GM19468 (cell line): ENCODE measurements around the gene FAM83B.
"Not testable (repeated sequence)": the region's sequence is repeated elsewhere in the genome, so short reads cannot be mapped to it uniquely, and the experiment has no call there.

ENCODE experiments used
- ATAC-seq: cut with Tn5 transposase; IDR thresholded peaks from one replicate; pipeline ENCODE4 v1.9.1; 2021; ENCODE audit warnings: mild to moderate bottlenecking, moderate library complexity, moderate number of reproducible peaks; ENCODE audit not compliant: unreplicated experiment; ENCODE audit errors: extremely low read depth

Gene FAM83B, protein sequence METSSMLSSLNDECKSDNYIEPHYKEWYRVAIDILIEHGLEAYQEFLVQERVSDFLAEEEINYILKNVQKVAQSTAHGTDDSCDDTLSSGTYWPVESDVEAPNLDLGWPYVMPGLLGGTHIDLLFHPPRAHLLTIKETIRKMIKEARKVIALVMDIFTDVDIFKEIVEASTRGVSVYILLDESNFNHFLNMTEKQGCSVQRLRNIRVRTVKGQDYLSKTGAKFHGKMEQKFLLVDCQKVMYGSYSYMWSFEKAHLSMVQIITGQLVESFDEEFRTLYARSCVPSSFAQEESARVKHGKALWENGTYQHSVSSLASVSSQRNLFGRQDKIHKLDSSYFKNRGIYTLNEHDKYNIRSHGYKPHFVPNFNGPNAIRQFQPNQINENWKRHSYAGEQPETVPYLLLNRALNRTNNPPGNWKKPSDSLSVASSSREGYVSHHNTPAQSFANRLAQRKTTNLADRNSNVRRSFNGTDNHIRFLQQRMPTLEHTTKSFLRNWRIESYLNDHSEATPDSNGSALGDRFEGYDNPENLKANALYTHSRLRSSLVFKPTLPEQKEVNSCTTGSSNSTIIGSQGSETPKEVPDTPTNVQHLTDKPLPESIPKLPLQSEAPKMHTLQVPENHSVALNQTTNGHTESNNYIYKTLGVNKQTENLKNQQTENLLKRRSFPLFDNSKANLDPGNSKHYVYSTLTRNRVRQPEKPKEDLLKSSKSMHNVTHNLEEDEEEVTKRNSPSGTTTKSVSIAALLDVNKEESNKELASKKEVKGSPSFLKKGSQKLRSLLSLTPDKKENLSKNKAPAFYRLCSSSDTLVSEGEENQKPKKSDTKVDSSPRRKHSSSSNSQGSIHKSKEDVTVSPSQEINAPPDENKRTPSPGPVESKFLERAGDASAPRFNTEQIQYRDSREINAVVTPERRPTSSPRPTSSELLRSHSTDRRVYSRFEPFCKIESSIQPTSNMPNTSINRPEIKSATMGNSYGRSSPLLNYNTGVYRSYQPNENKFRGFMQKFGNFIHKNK

DNA sequence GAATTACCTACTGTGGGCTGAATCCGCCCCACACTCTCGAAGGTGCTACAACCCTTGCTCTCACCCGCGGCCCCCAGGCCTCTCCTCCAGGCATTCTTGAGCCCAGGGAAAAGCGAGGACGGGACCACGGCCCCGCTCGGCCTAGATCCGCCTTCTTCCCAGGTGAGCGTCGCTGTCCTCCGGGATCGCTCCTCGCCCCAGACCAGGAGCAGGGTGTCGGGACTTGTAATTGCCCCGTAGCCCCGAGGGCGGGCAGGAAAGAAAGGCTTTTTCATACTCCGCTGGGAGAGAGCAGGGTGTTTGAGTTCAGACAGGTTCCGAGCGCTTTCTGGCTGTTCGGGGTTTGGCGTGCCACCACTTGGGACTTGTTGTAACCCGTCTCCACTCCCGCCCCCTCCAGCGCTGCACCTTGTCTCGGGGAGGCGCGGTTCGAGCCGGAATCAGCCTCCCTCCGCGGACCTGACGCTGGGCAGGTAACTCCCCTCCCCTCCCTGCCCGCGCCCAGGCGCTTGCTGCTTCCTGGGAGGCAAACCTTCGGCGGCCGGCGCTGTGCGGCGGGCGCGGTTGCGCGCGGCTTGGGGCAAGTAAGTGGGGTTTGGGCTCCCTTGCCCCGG, at the start of gene FAM83B:
TSS of gene FAM83B (plus strand) at position 529 of the 614 bp plus-strand sequence. CDS start 23,476 bp downstream, outside the sequence.
- no peak for ATAC-seq

DNA sequence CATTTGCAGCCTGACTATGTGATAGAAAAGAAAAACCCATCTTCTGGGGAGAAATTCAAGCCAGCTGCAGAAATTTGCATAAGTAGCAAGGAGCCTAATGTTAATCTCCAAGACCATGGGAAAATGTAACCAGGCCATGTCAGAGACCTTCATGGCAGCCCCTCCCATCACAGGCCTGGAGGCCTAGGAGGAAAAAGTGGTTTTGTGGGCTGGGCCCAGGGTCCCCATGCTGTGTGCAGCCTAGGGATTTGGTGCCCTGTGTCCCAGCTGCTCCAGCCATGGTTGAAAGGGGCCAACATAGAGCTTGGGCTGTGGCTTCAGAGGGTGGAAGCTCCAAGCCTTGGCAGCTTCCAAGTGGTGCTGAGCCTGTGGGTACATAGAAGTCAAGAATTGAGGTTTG, 49.7 kb upstream of the FAM83B start:
- not testable (repeated sequence) for ATAC-seq

DNA sequence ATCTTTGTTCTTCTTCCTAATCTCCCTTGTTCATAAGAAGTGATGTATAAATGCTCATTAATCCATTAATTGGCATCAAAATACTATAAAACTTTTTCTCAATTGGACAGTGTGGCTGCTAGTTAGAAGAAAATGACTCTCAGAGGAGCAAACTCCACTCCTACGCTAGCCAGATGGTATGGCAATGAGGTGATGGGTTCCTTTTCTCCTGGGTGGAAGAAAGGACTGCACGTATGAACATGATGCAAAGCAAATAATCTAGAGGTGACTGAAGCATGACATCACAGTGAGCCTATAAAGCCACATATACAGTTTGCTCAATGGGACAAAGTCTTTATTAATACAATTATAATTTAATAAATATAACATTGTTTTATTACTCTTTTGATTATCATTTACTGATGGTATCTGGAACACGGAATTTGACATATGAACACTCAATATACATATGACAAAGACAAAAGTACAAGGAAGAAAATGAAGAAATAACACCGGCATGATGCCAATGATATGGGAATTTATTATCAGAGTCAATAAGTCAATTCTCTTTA, 46.4 kb upstream of the FAM83B start:
- ATAC-seq, result no peak

DNA sequence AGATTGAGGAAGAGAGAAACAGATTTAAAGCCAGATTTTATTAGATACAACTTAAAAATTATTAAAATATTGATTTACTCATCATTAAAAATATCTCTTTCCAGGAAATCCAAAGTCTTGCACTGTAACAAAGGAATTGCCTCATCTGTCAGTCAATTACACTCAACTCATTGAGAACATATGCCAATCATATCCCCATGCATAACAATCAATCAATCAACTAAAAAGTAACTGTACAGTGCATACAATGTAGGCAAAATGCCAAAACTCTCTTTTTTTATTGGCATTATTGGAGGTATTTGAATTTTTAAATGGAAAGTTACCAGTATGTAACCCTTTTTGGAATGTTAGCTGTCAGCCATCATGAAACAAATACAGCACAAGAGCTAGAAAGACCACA, 45.3 kb upstream of the FAM83B start:
- no peak for ATAC-seq

DNA sequence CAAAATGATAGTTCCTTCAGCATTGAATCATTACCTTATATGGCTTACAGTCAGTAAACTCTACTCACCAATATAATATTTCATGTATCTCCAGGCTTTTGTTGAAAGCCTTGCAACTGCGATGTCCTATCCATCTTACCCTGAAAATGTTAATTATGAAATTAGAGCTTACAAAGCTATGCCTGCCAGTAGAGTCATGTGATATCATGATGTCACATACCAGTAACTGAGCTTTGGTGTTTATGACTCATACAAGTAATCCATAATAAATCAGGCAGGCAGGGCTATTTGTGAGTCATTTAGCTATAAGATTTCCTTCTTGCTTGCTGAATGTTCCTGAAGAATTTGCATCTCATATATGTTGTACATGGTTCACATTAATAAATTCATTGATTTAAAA, 44.9 kb upstream of the FAM83B start:
- ATAC-seq, result no peak

DNA sequence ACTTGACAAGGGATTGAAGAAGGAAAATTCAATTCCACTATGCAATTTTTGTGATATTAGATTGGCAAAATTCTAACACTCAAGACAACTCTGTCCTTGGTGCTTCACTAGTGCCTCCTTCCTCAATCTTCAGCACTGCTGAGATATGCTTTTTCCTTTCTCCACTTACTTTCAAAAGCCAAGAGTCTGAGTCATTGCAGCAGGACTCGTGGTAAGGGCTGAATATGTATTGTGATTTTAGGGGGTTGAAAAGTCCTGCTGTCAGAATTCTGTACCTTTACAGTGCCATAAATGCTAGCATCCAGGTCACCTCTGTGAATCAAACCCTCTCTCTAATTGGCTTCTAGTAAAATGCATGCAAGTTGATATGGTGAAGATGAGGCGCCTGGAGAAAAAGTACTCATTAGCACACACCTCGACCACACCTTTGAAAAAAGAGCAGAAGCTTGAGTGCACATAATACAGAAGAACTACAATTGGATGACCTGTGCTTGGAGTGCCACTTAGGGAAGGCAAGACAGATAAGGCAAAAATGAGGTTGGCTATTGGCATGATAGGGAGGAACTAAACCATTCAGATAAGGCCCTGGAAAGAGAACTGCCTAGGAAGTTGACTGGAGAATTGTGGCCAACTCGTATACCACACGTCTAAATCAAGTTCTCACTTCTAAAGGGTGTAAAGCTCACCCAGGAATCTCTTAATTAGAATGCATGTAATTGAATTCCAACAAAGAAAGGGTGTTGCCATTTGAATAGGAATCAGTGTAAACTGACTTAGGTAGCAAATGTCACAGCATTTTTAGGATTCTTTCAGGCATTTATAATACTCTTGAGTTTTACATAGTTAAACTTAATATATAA, 43.6 kb upstream of the FAM83B start:
- ATAC-seq, result no peak

DNA sequence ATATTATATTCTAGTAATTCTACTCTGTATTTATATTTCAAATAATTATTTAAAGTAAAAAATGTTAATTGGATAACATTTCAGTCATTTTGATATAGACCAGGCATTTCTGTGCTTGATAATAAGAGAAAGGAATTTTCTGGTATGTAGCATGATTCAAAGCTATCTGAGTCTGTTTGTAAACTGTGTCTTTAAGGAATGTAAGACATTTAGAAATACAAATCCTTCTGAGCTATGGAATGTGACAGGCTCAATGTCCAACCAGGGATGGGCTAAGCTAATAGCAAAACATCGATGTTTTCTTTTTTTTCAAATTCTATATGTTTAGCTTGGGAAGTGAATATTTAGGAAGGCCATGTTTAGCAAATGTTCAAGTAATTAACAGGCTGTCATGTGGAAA, 41.5 kb upstream of the FAM83B start:
- ATAC-seq, result no peak

DNA sequence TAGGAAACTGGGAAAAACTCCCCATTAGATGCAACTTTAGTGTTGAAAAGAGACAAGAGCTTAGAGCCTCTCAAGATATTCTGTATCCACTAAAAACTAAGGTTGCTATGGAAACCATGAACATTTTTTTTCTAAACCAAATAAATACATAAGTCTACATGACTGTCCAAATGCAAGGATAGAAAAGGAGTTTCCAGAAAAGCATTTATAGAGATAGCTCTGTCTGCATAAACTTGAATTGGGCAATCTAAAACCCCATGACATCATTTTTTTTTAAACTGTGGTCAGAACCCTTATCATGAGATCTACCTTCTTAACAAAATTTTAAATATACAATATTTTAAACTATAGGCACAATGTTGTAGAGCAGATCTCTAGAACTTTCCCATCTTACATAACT, 36.4 kb upstream of the FAM83B start:
- no peak for ATAC-seq

DNA sequence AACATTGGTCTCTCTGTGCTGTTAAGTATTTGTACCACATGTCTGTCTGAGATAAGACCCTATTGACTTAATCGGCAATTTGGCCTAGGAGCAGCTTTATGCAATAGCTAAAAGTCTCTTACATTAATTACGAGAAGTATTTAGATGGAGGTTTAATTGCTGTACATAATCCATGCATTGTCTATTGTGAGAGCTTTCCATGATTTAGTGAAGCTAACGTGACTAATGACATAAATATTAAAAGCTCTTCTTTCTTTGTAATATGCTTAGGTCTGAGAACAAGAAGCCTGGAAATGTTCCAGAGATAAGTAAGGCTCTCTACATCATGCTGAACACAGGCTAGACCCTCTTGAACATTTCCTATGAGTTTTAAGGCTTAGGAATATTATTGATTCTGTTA, 32.7 kb upstream of the FAM83B start:
- no peak for ATAC-seq

DNA sequence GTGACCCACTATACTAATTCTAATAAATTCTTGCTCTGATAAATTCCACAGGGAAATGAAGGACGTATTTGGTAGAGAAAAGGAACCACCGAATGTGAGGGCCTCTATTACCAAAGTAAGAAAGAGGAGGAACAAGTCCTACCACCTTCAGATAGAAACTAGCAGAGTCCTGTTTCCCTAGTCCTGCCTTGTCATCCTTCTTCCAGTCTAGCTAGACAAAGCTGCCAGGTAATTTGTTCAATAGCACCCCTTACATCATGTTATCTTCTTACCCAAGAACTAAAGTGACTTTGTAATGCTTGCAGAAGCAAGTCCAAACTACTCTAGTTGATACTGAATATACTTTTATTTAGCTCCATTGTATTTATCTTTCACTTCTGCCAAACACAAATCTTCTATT, 29.3 kb upstream of the FAM83B start:
- no peak for ATAC-seq

DNA sequence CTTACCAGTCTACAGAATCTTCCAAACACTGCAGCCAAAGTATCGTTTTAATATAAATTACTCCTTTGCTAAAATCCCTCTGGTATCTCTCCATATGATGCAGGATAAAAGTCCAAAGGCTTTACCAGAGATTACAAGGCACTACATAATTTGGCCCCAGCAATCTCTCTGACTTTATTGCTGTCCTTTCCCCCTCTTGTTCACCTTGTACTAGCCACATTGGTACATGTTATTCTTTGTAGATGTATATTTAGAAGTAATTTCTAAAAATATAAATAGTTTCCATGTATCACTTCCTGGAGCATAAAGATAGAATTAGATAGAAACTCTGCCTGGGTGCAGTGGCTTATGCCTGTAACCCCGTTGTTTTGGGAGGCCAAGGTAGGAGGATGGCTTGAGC, 28.7 kb upstream of the FAM83B start:
- ATAC-seq, result no peak

DNA sequence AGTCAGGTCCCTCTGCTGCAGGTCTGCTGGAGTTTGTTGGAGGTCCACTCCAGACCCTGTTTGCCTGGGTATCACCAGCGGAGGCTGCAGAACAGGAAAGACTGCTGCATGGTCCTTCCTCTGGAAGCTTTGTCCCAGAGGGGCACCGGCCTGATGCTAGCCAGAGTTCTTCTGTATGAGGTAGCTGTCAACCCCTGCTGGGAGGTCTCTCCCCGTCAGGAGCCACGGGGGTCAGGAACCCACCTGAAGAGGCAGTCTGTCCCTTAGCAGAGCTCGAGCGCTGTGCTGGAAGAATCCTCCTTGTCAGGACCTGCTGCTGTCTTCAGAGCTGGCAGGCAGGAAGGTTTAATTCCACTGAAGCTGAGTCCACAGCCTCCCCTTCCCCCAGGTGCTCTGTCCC, 22.3 kb upstream of the FAM83B start:
- not testable (repeated sequence) for ATAC-seq

DNA sequence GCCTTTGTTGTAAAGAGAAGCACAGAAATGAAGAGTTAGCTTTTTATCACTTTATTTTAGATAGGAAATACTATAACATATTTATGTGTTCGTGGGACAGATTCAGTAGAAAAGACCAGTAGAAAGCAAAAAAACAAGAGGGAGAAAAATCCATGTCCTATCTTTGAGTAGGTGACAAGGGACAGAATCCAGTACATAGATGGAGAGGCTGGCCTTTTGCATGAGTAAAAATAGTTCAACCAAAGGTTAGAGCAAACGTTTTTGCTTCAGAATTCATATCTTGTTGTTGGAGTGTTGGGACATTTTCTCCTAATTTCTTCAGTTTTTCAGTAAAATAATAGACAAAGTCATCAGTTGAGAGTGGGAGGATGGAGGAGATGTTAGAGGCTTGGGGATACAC, 19.6 kb upstream of the FAM83B start:
- ATAC-seq, result no peak

DNA sequence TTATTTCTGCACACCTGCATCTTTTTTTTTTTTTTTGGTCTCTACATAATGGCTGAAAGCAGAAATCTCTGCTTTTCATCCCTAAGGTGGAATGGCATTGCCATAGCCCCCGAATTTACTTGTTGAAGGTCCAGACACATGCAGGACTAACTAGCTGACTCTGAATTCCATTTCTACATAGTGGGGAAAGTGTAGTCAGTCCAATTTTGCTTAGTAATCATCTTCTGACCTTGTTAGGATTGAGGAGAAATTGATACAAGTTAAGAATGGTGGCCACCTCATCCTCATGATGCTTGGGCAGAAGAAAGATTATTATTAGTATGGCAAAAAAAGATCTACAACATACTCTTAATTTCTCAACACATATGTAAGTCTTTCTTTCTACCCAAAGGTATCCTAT, 16.4 kb upstream of the FAM83B start:
- no peak for ATAC-seq

DNA sequence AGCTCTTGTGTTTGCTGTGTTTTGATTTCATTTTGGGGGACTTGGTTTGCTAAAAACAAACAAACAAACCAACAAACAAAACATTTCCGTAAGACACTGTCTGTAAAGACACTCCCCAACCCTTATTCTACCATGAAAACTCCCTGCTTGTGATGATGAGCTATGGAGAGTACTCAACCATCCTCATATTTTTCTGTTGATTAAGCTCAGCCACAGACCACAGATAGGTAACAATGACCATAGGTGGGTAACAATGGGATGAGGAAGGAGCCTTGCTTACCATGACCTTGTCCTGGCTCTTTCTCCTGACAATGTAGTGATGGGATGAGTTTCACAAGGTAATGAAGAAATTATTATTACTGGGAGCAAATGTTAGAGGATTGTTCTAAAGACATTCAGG, 11.4 kb upstream of the FAM83B start:
- ATAC-seq, result no peak

DNA sequence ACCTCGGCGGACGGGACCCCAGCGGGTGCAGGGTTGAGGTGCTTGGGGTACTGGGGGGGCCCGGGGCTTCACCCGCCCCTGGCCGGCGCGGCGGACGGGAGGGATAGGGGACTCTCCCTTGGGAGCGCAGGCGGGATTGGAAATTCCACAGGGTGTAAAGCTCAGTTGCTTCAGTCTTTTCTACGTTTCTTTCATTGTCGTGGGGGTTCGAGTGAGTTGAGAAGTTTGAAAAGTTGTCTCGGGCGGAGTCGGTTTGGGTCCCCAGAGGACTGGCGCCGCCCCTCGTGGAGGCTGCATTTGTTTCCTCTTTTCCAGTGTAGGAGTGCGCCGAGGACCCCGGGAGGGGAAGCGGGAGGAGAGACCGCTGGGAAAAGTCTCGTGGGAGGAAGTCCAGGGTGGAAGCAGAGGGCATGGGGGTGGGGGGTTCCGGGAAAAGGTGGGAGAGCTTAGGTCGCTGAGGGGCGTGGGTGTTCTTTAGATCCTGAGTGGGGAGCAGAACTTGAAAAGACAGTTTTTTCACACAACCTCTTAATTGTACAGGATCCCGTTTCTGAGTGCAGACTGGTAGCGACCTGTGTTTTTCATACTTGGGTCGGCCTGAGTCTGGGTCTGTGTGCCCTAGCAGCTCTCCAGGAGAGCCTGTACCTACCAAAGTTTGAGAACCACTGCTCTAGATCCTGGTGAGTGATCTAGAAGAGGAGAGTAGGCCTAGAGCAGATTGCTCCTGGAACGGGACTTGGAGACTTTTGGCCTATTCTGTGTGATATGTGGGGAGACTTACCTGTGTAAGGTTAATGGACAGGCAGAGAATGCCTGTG, 495 bp downstream of the FAM83B start:
- ATAC-seq, result no peak

DNA sequence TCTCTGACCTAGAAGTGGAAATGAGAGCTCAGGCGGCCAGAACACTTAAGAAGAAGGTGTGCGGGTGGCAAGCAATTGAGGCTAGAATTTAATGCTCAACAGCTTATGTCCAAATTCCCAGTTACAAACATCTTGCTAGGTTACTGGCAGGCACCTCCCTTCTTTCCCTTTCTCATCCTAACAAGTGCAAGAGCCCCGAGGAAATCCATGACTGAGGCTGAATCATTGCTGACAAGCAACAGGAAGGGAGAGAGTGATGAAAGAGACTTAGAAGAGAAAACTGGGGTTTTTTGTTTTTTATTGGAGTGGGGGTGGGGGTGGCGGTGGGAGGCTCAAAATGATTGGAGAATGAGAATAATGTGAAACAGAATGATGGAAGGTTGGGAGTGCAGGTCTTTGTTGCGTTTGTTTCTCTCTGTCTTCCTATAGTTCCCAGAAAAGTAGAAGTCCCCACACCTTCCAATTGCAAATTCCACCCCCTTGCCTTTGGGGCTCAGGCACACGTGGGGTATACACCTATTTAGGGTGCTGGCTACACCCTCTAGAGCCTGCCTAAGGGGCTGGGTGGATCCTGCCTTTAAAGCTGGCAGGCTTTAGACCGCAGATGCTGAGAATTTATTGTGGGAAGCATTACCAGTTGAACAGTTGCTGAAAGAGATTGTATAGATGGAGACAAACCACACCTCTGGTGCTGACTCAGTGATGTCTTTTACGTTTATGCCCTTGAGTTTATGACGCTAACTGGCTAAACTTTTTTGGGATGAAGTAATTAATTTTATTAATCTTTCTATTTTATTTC, 1.4 kb downstream of the FAM83B start:
- ATAC-seq, result no peak

DNA sequence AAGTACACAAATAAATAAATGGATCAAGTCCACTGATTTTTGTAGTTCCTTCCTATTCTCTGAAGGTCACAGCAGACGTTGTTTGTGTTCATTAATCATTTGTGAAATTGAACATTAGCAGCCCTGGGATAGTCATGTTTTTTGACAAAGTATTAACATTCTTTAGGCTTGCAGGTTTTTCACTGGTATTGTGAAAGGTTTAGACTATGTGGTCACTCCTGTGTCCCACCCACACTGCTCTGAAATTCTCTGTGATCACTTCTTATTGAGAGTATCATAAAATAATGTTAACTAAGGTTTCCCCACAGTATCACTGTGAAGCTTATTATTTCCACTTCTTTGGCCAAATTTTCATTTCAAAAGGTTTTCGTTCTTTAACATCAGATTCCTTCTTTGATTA, 3.5 kb downstream of the FAM83B start:
- no peak for ATAC-seq
